ENCODE data around the gene RAB1A.
"Not testable (repeated sequence)": the region's sequence is repeated elsewhere in the genome, so short reads cannot be mapped to it uniquely, and the experiment has no call there.

RAB1A gene

GRCh38 chr2:65130664-65131175, 814 bp upstream of the RAB1A start:
- TF ChIP-seq POLR2AphosphoS5 (IDR thresholded peaks at IDR 0.05; ENCODE audit: low read depth, low read length) (no peak), POLR2A (IDR thresholded peaks at IDR 0.05; ENCODE audit: low read depth, low read length) (peak; percentile 53), TAF1 (IDR thresholded peaks at IDR 0.05; ENCODE audit: borderline replicate concordance, low read depth, low read length) (no peak)
- FAIRE-seq (peak; percentile 5), DNase-seq (ENCODE audit: insufficient read length) (peak; percentile 6)

- DNase-seq (ENCODE audit: insufficient read length) = peak; percentile 22
- TF ChIP-seq POLR2A (IDR thresholded peaks at IDR 0.05; ENCODE audit: low read depth, low read length) (no peak), TAF1 (IDR thresholded peaks at IDR 0.05; ENCODE audit: borderline replicate concordance, low read depth, low read length) (no peak), POLR2AphosphoS5 (IDR thresholded peaks at IDR 0.05; ENCODE audit: low read depth, low read length) (no peak)
Measured at GRCh38 chr2:65129286-65129825, 550 bp downstream of the RAB1A start.

GRCh38 chr2:65128297-65129190, 1.4 kb downstream of the RAB1A start:
- DNase-seq (ENCODE audit: insufficient read length) (no peak), FAIRE-seq (no peak)
- TF ChIP-seq POLR2A (IDR thresholded peaks at IDR 0.05; ENCODE audit: low read depth, low read length) (no peak), POLR2AphosphoS5 (IDR thresholded peaks at IDR 0.05; ENCODE audit: low read depth, low read length) (no peak), TAF1 (IDR thresholded peaks at IDR 0.05; ENCODE audit: borderline replicate concordance, low read depth, low read length) (no peak)

More at GRCh38 chr2:65129286-65129825, 550 bp downstream of the RAB1A start:
- FAIRE-seq = no peak

- not testable (repeated sequence) for DNase-seq (ENCODE audit: insufficient read length); FAIRE-seq
Measured at GRCh38 chr2:65125457-65125856, 4.4 kb downstream of the RAB1A start.

- no peak for TF ChIP-seq POLR2A (IDR thresholded peaks at IDR 0.05; ENCODE audit: low read depth, low read length)
- TF ChIP-seq POLR2AphosphoS5 (IDR thresholded peaks at IDR 0.05; ENCODE audit: low read depth, low read length) = no peak
- no peak for FAIRE-seq
- no peak for DNase-seq (ENCODE audit: insufficient read length)
Measured at GRCh38 chr2:65122313-65122712, 7.6 kb downstream of the RAB1A start.

GRCh38 chr2:65120990-65121693, 8.8 kb downstream of the RAB1A start:
- FAIRE-seq = no peak
- DNase-seq (ENCODE audit: insufficient read length) = no peak
- TF ChIP-seq POLR2A (IDR thresholded peaks at IDR 0.05; ENCODE audit: low read depth, low read length) = no peak
- no peak for TF ChIP-seq TAF1 (IDR thresholded peaks at IDR 0.05; ENCODE audit: borderline replicate concordance, low read depth, low read length)

GRCh38 chr2:65116645-65117044, 13.3 kb downstream of the RAB1A start:
- TF ChIP-seq TAF1 (IDR thresholded peaks at IDR 0.05; ENCODE audit: borderline replicate concordance, low read depth, low read length) (no peak), POLR2AphosphoS5 (IDR thresholded peaks at IDR 0.05; ENCODE audit: low read depth, low read length) (no peak), POLR2A (IDR thresholded peaks at IDR 0.05; ENCODE audit: low read depth, low read length) (no peak)
- no peak for DNase-seq (ENCODE audit: insufficient read length)
- FAIRE-seq = no peak

GRCh38 chr2:65114921-65115320, 15.0 kb downstream of the RAB1A start:
- DNase-seq (ENCODE audit: insufficient read length) (no peak), FAIRE-seq (no peak)
- no peak for TF ChIP-seq POLR2A (IDR thresholded peaks at IDR 0.05; ENCODE audit: low read depth, low read length)
- no peak for TF ChIP-seq TAF1 (IDR thresholded peaks at IDR 0.05; ENCODE audit: borderline replicate concordance, low read depth, low read length)
- TF ChIP-seq POLR2AphosphoS5 (IDR thresholded peaks at IDR 0.05; ENCODE audit: low read depth, low read length) = no peak

- TF ChIP-seq TAF1 (IDR thresholded peaks at IDR 0.05; ENCODE audit: borderline replicate concordance, low read depth, low read length) = no peak
- TF ChIP-seq POLR2AphosphoS5 (IDR thresholded peaks at IDR 0.05; ENCODE audit: low read depth, low read length) = no peak
- TF ChIP-seq POLR2A (IDR thresholded peaks at IDR 0.05; ENCODE audit: low read depth, low read length) = no peak
- DNase-seq (ENCODE audit: insufficient read length) = no peak
- no peak for FAIRE-seq
Measured at GRCh38 chr2:65113816-65114215, 16.1 kb downstream of the RAB1A start.

- no peak for DNase-seq (ENCODE audit: insufficient read length)
- FAIRE-seq = no peak
- TF ChIP-seq POLR2A (IDR thresholded peaks at IDR 0.05; ENCODE audit: low read depth, low read length) (no peak), POLR2AphosphoS5 (IDR thresholded peaks at IDR 0.05; ENCODE audit: low read depth, low read length) (no peak), TAF1 (IDR thresholded peaks at IDR 0.05; ENCODE audit: borderline replicate concordance, low read depth, low read length) (no peak)
Measured at GRCh38 chr2:65113229-65113628, 16.7 kb downstream of the RAB1A start.

- DNase-seq (ENCODE audit: insufficient read length) (no peak), FAIRE-seq (no peak)
- TF ChIP-seq POLR2AphosphoS5 (IDR thresholded peaks at IDR 0.05; ENCODE audit: low read depth, low read length) (no peak), POLR2A (IDR thresholded peaks at IDR 0.05; ENCODE audit: low read depth, low read length) (no peak), TAF1 (IDR thresholded peaks at IDR 0.05; ENCODE audit: borderline replicate concordance, low read depth, low read length) (no peak)
Measured at GRCh38 chr2:65112633-65113032, 17.3 kb downstream of the RAB1A start.
